GM12891 (cell line): ENCODE data around the gene HTATIP2.

Experiments
- POLR2A ChIP-seq: IDR thresholded peaks from 2 replicates; pipeline ENCODE4 v1.6.1; 2011; ENCODE audit warnings: low read depth, low read length, control low read depth
- POLR2AphosphoS5 ChIP-seq: IDR thresholded peaks from 2 replicates; pipeline ENCODE4 v1.6.1; 2011; ENCODE audit warnings: low read depth, low read length, control low read depth
- POU2F2 ChIP-seq: IDR thresholded peaks from 2 replicates; pipeline ENCODE4 v1.6.1; 2011; ENCODE audit warnings: low read depth, mild to moderate bottlenecking, control low read depth, low read length, moderate library complexity
- TAF1 ChIP-seq: IDR thresholded peaks from 2 replicates; pipeline ENCODE4 v1.6.1; 2011; ENCODE audit warnings: low read depth, low read length, control low read depth

- TF ChIP-seq POU2F2 (no peak), TAF1 (no peak), POLR2A (no peak), POLR2AphosphoS5 (no peak)
Measured at GRCh38 chr11:20415432-20415831, 51.9 kb downstream of the HTATIP2 start.
